Measurements from ENCODE around the gene SNAP23.

SNAP23 gene

DNA sequence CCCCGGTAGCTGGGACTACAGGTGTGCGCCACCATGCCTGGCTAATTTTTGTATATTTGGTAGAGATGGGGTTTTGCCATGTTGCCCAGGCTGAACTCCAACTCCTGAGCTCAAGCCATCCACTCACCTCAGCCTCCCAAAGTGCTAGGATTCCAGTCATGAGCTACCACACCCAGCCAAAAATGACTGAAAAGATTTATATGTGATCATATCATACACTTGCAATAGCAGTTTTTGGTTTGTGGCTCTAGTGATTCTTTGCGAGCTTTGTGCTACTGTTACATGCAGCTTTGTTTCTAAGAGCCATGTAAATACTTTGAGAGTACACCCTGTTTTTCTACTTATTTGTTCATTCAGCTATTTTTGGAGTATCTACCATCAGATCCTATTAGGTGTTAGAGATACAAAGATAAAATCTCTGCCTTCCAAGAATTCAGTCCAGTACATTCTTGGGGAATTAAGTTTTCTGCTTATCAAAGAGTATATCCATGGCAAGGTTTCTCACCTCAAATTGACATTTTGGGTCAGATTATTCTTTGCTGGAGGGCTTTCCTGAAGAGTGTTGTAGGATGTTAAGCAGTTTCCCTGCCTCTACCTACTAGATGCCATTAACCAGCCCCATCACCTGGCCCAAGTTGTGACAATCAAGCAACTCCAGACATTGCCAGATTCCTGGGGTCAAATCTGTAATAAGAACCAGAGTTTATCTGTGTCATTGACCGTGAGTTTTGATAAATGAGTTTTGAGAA, 15.0 kb downstream of the SNAP23 start:
- no peak for TF ChIP-seq CTCF (IDR thresholded peaks at IDR 0.05; ENCODE audit: insufficient read depth, missing control alignments)
- no peak for FAIRE-seq
- DNase-seq (ENCODE audit: insufficient read length, low spot score), result no peak

DNA sequence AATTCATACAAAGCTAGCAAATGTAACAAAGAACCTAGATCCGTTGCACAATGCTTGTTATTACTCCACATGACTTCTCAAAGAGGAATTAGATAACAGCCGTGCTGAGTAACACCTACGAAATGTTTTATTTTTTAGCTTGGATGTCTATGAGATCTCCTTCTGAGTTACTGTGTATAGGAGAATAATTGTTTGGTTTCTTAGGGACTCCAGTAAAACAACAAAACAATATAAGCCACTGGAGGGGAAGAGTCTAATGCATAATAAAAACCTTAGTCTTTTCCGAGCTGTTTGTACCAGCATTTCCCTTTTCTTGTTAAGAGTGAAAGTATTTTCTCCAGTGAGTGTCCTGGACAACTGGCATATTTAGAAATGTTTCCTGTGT, 15.6 kb downstream of the SNAP23 start:
- DNase-seq (ENCODE audit: insufficient read length, low spot score) (no peak), FAIRE-seq (no peak)
- no peak for TF ChIP-seq CTCF (IDR thresholded peaks at IDR 0.05; ENCODE audit: insufficient read depth, missing control alignments)

DNA sequence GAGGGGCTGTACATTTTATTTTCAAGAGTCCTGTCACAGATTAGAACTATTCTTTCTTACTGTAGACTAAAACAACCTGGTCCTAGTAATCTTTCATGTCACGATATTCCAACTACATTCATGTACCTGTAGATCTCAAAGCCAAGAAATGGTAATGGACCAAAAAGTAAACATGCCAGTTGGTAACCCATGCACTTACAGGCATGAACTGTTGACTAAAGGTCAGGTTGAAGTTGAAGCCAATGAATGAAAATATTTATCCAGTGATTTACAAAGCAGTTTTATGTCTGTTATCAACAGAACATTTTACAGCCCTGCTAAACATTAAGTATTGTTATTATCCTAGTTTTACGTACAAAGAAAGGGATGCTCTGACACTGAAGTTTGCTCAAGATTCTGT, 27.9 kb downstream of the SNAP23 start:
- no peak for TF ChIP-seq CTCF (IDR thresholded peaks at IDR 0.05; ENCODE audit: insufficient read depth, missing control alignments)
- DNase-seq (ENCODE audit: insufficient read length, low spot score), result no peak
- FAIRE-seq, result no peak

DNA sequence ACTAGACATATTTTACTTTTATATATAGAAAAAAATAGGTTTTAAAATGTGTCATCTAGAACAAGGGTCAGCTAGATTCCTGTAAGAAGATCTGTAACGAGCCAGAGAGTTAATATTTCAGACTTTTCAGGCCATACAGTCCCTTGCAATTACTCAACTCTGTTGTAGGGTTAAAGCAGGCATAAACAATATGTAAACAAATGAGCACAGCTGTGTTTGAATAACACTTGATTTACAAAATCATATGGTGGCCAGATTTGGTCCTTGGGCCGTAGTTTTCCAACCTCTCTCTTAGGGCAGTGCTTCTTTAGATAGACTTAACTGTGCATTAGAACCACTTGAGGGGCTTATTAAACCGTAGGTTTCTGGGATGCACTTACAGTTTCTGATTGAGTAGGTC, 33.5 kb downstream of the SNAP23 start:
- TF ChIP-seq CTCF (IDR thresholded peaks at IDR 0.05; ENCODE audit: insufficient read depth, missing control alignments), result no peak
- FAIRE-seq (no peak), DNase-seq (ENCODE audit: insufficient read length, low spot score) (no peak)

GRCh38 chr15:42533246-42533645, 37.8 kb downstream of the SNAP23 start:
- no peak for TF ChIP-seq CTCF (IDR thresholded peaks at IDR 0.05; ENCODE audit: insufficient read depth, missing control alignments)
- no peak for FAIRE-seq
- no peak for DNase-seq (ENCODE audit: insufficient read length, low spot score)

DNA sequence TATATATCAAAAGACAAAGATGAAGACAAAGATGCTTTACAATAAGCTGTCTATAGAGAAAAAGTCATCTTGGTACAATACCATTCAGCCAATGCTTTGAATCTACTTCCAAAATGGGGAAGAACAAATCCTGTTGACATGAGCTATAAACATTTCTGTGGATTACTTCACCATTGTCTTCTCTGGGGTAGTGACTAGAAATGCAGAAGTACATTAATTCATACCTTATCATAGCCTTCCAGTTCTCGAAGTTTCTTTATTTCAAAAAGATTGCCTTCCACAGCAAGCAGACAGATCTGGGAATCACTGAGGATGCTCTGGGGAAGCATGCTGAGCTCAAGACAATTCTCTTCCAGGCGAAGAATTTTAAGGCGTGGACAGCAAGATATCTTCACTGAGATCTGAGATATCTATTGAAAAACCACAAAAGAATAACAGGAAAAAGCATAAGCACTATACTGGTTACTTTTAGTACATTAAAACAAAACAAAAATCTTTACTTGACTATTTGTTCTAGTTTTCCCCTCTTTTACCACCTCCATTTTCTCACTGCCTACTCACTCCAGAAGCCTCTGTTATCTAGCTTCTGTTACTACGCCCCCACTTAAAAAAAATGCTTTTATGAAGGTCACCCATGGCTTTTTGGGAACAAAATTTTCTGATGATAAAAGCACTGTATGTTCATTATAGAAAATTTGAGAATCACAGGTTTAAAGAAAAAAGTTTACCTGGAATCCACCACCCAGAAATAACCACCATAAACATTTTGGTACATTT, 49.6 kb downstream of the SNAP23 start:
- no peak for TF ChIP-seq CTCF (IDR thresholded peaks at IDR 0.05; ENCODE audit: insufficient read depth, missing control alignments)
- DNase-seq (ENCODE audit: insufficient read length, low spot score) (no peak), FAIRE-seq (no peak)

DNA sequence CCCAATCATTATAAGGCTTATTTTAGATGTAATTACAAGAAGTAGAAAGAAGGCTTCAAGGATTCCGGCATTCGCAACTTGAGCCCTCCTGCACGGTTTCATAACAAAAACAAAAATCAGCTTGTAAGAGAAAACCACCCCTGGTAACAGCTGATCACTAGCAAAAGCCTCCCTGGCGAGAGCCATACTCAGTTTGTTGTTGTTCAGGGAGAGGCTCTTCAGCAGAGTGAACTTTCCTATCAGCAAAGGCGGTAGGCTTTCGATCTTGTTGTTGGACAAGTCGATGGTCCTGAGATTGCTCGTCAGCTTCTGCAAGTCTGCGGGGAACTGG, 52.4 kb downstream of the SNAP23 start:
- FAIRE-seq (no peak), DNase-seq (ENCODE audit: insufficient read length, low spot score) (no peak)
- TF ChIP-seq CTCF (IDR thresholded peaks at IDR 0.05; ENCODE audit: insufficient read depth, missing control alignments), result no peak

Measured in D721Med (cell line).